Mesendoderm (in vitro differentiated cells): Measurements from ENCODE around the gene PDE1C.

ENCODE experiments used
- DNase-seq: peaks from one replicate; pipeline ENCODE4 v3.0.0; 2013
- H2AK5ac ChIP-seq: 2 replicates; pipeline ENCODE4 v1.6.1; 2013; ENCODE audit warnings: low read length, inconsistent platforms
- H2BK120ac ChIP-seq: 2 replicates; pipeline ENCODE4 v1.6.1; 2013; ENCODE audit warnings: low read depth, mild to moderate bottlenecking, low read length, moderate library complexity, mixed read lengths
- H2BK15ac ChIP-seq: replicated peaks from 2 replicates; pipeline ENCODE4 v1.6.1; 2013; ENCODE audit warnings: low read depth, mild to moderate bottlenecking, moderate library complexity
- H2BK5ac ChIP-seq: 2 replicates; pipeline ENCODE4 v1.6.1; 2013; ENCODE audit warnings: low read length, inconsistent platforms
- H3K18ac ChIP-seq: 2 replicates; pipeline ENCODE4 v1.6.1; 2013; ENCODE audit warnings: mild to moderate bottlenecking, low read length, mixed read lengths
- H3K23ac ChIP-seq: one replicate; pipeline ENCODE4 v1.6.1; 2013; ENCODE audit warnings: low read length
- H3K27ac ChIP-seq: 2 replicates; pipeline ENCODE4 v1.5.1; 2013; ENCODE audit warnings: low read depth, mild to moderate bottlenecking, inconsistent platforms, low read length, moderate library complexity
- H3K27me3 ChIP-seq: 2 replicates; pipeline ENCODE4 v1.6.1; 2013; ENCODE audit warnings: low read length, control low read depth, mild to moderate bottlenecking, inconsistent platforms; ENCODE audit not compliant: insufficient read depth, poor library complexity
- H3K36me3 ChIP-seq: 2 replicates; pipeline ENCODE4 v1.6.1; 2013; ENCODE audit warnings: low read length, inconsistent platforms; ENCODE audit not compliant: control insufficient read depth, insufficient read depth
- H3K4ac ChIP-seq: one replicate; pipeline ENCODE4 v1.6.1; 2013; ENCODE audit warnings: low read depth, mild to moderate bottlenecking, low read length, moderate library complexity
- H3K4me1 ChIP-seq: 2 replicates; pipeline ENCODE4 v1.6.1; 2013; ENCODE audit warnings: low read depth, low read length, inconsistent platforms; ENCODE audit not compliant: control insufficient read depth
- H3K4me2 ChIP-seq: 2 replicates; pipeline ENCODE4 v1.6.1; 2013; ENCODE audit warnings: low read length
- H3K4me3 ChIP-seq: 2 replicates; pipeline ENCODE4 v1.5.1; 2013; ENCODE audit warnings: mild to moderate bottlenecking, low read length
- H3K56ac ChIP-seq: one replicate; pipeline ENCODE4 v1.6.1; 2013; ENCODE audit warnings: low read length
- H3K79me1 ChIP-seq: 2 replicates; pipeline ENCODE4 v1.6.1; 2013; ENCODE audit warnings: low read length, inconsistent platforms
- H3K79me2 ChIP-seq: 2 replicates; pipeline ENCODE4 v1.6.1; 2013; ENCODE audit warnings: mild to moderate bottlenecking, low read length; ENCODE audit not compliant: control insufficient read depth, insufficient read depth
- H3K9ac ChIP-seq: 2 replicates; pipeline ENCODE4 v1.6.1; 2013; ENCODE audit warnings: low read length, inconsistent platforms
- H4K5ac ChIP-seq: one replicate; pipeline ENCODE4 v1.6.1; 2013; ENCODE audit warnings: low read length
- H4K8ac ChIP-seq: one replicate; pipeline ENCODE4 v1.6.1; 2013; ENCODE audit warnings: low read depth, mild to moderate bottlenecking, control low read depth, low read length, moderate library complexity
- WGBS: extraction: QIAGEN DNeasy Blood & Tissue Kit; methylation state at CpG from one replicate; pipeline ENCODE4 v1.1.7; 2013; ENCODE audit warnings: low lambda C conversion rate, missing lambda C conversion rate; ENCODE audit not compliant: insufficient coverage; ENCODE audit errors: extremely low coverage; 5-methylcytosine and 5-hydroxymethylcytosine counted together

PDE1C gene

DNA sequence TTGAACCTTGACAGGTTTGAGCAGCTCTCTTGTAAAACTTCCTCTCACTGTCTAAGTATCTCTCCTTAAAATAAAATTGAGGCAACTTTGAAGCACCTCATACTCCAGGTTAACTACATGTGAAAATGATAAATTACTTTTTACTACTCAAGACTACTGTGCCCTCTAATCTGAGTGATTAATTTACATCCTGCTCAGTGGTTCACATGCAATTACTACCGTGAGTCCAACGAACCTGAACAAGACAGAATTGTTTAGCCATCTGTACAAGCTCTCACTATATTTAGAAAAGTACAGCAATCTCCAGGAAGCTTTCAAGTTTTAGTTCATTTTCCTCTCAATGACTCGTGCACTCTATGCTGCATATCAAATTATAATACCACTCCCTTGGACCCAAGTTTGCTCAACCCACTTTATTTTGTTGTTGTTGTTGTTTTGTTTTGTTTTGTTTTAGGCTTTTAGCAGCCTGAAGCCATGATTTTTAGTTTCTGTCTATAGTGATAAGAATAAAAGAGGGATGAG, 21.2 kb downstream of the PDE1C start:
- H3K9ac ChIP-seq = no peak overlapping the region
- WGBS = no CpG with 5 or more reads among the region's 3 CpGs
- no peak overlapping the region for H2BK120ac ChIP-seq
- H3K36me3 ChIP-seq = no peaks in the 10 kb centered on the region
- no peak overlapping the region for H3K56ac ChIP-seq
- no peak overlapping the region for H3K4ac ChIP-seq
- H3K79me2 ChIP-seq = no peaks in the 10 kb centered on the region
- H3K4me2 ChIP-seq = no peak overlapping the region
- H3K4me3 ChIP-seq = no peak overlapping the region
- no peak for DNase-seq
- no peak overlapping the region for H3K27ac ChIP-seq
- no peak overlapping the region for H4K8ac ChIP-seq
- no peak overlapping the region for H4K5ac ChIP-seq
- no peaks in the 10 kb centered on the region for H3K27me3 ChIP-seq
- no peaks in the 10 kb centered on the region for H3K79me1 ChIP-seq
- H2AK5ac ChIP-seq = no peak overlapping the region
- no peak overlapping the region for H2BK5ac ChIP-seq
- no peaks in the 10 kb centered on the region for H3K4me1 ChIP-seq
- no peak overlapping the region for H3K23ac ChIP-seq
- H3K18ac ChIP-seq = no peak overlapping the region
- H2BK15ac ChIP-seq = no peak overlapping the region

DNA sequence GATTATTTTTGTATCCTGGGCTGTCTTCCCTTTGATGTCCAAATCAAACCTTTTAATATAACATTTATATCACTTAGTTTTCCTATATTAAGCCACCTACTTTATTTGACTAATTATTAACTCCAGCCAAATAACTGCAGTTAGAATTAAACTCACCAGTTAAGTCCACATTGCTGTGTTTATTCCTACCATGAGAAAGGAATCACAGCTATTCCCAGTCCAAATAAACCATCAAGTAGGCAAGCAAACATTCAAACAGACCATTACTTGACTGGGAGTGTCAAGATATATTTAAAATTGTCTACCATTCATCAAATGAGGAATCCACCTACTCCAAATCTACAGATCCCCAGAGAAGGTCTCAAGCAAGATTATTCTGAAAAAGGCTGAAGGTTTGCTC, 22.4 kb downstream of the PDE1C start:
- no peak overlapping the region for H2BK15ac ChIP-seq
- H2AK5ac ChIP-seq = no peak overlapping the region
- no peak overlapping the region for H3K56ac ChIP-seq
- H3K23ac ChIP-seq = no peak overlapping the region
- H3K4me1 ChIP-seq = no peaks in the 10 kb centered on the region
- H3K79me1 ChIP-seq = no peaks in the 10 kb centered on the region
- no peaks in the 10 kb centered on the region for H3K36me3 ChIP-seq
- DNase-seq = no peak
- H3K9ac ChIP-seq = no peak overlapping the region
- H2BK120ac ChIP-seq = no peak overlapping the region
- no peak overlapping the region for H3K27ac ChIP-seq
- no peak overlapping the region for H3K18ac ChIP-seq
- H4K8ac ChIP-seq = no peak overlapping the region
- no peaks in the 10 kb centered on the region for H3K79me2 ChIP-seq
- no peak overlapping the region for H3K4me2 ChIP-seq
- no peaks in the 10 kb centered on the region for H3K27me3 ChIP-seq
- H3K4me3 ChIP-seq = no peak overlapping the region
- H2BK5ac ChIP-seq = no peak overlapping the region
- no peak overlapping the region for H3K4ac ChIP-seq
- H4K5ac ChIP-seq = no peak overlapping the region

DNA sequence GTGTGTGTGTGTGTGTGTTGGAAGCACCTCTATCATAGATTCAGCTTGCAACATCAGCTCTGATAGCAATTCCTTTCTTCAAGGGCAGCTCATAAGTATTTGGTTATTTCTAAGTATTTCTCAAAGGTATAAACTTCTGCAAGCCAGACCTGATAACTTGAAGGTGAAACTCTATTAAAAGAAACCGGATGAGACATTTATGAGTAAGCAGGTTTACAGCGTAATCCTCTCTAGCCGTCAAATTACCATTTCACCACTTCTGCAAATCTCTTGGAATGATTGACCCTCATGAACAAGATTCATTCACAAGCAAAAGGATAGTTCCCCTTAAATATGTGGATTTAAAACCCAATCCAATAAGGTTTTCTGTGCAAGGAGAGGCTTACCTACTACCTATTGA, 23.1 kb downstream of the PDE1C start:
- H2BK5ac ChIP-seq = no peak overlapping the region
- H3K4me1 ChIP-seq = no peaks in the 10 kb centered on the region
- H4K8ac ChIP-seq = no peak overlapping the region
- no peak overlapping the region for H3K27ac ChIP-seq
- H3K18ac ChIP-seq = no peak overlapping the region
- H3K56ac ChIP-seq = no peak overlapping the region
- no peak overlapping the region for H3K4me2 ChIP-seq
- no peak overlapping the region for H3K23ac ChIP-seq
- no peaks in the 10 kb centered on the region for H3K27me3 ChIP-seq
- H3K79me1 ChIP-seq = no peaks in the 10 kb centered on the region
- H3K79me2 ChIP-seq = no peaks in the 10 kb centered on the region
- no peak overlapping the region for H3K9ac ChIP-seq
- WGBS = no CpG with 5 or more reads among the region's 3 CpGs
- H3K4me3 ChIP-seq = no peak overlapping the region
- no peak overlapping the region for H2BK15ac ChIP-seq
- no peak overlapping the region for H2BK120ac ChIP-seq
- no peak overlapping the region for H3K4ac ChIP-seq
- H3K36me3 ChIP-seq = no peaks in the 10 kb centered on the region
- no peak for DNase-seq
- H4K5ac ChIP-seq = no peak overlapping the region
- no peak overlapping the region for H2AK5ac ChIP-seq

DNA sequence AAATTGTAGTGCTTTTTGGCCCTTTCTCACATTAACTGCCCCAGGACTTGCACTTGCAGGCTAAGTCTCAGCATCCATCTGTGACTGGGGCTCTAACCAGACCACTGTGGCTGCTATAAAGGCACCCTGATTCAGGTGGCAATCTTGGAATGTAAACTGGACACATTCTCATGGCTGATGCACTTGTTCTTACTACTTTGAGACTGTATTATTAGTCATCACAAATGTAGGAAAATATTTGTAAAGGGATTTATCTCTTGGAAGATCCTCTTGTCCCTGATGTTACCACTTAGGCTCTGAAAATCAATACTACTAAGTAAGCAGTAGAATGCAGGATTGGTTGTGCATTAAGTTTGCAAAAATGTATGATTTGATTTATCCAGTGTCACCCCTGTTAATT, 25.0 kb downstream of the PDE1C start:
- no peak overlapping the region for H3K27ac ChIP-seq
- no peak overlapping the region for H2BK15ac ChIP-seq
- no peaks in the 10 kb centered on the region for H3K79me1 ChIP-seq
- no peak overlapping the region for H3K4me3 ChIP-seq
- no peak overlapping the region for H3K23ac ChIP-seq
- no peak overlapping the region for H3K18ac ChIP-seq
- H3K4me1 ChIP-seq = no peaks in the 10 kb centered on the region
- no peak overlapping the region for H2BK120ac ChIP-seq
- no peaks in the 10 kb centered on the region for H3K79me2 ChIP-seq
- H3K4me2 ChIP-seq = no peak overlapping the region
- H4K5ac ChIP-seq = no peak overlapping the region
- no peaks in the 10 kb centered on the region for H3K36me3 ChIP-seq
- no peak overlapping the region for H3K4ac ChIP-seq
- no peak overlapping the region for H3K56ac ChIP-seq
- no peak overlapping the region for H4K8ac ChIP-seq
- H3K27me3 ChIP-seq = no peaks in the 10 kb centered on the region
- H3K9ac ChIP-seq = no peak overlapping the region
- H2BK5ac ChIP-seq = no peak overlapping the region
- DNase-seq = no peak
- no peak overlapping the region for H2AK5ac ChIP-seq

DNA sequence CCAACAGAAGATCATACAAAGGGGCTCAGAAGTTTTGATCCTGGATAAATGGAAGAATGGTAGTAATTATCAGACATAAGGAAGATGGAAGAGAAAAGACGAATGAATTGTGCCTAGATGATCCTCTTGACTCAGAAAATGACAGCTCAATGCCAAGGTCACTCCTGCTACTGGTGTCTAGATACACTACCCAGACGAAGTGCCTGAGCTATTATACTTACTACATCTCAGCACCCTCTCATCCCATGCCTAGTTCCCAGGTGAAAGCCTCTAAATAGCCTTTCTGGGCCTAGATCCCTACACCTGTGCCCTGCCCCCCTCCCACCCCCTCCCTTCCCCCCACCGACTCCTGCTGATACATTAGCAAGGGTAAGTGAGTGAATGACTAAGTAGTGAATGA, 25.5 kb downstream of the PDE1C start:
- H3K27me3 ChIP-seq = no peaks in the 10 kb centered on the region
- DNase-seq = no peak
- H2BK5ac ChIP-seq = no peak overlapping the region
- H3K9ac ChIP-seq = no peak overlapping the region
- H3K4ac ChIP-seq = no peak overlapping the region
- no peak overlapping the region for H2BK15ac ChIP-seq
- H3K79me1 ChIP-seq = no peaks in the 10 kb centered on the region
- no peak overlapping the region for H2BK120ac ChIP-seq
- no peak overlapping the region for H4K5ac ChIP-seq
- no peak overlapping the region for H3K56ac ChIP-seq
- H3K79me2 ChIP-seq = no peaks in the 10 kb centered on the region
- H4K8ac ChIP-seq = no peak overlapping the region
- no peak overlapping the region for H3K18ac ChIP-seq
- H3K4me2 ChIP-seq = no peak overlapping the region
- H3K4me3 ChIP-seq = no peak overlapping the region
- H3K36me3 ChIP-seq = no peaks in the 10 kb centered on the region
- no peaks in the 10 kb centered on the region for H3K4me1 ChIP-seq
- no peak overlapping the region for H3K23ac ChIP-seq
- no CpG with 5 or more reads among the region's 3 CpGs for WGBS
- no peak overlapping the region for H3K27ac ChIP-seq
- H2AK5ac ChIP-seq = no peak overlapping the region

DNA sequence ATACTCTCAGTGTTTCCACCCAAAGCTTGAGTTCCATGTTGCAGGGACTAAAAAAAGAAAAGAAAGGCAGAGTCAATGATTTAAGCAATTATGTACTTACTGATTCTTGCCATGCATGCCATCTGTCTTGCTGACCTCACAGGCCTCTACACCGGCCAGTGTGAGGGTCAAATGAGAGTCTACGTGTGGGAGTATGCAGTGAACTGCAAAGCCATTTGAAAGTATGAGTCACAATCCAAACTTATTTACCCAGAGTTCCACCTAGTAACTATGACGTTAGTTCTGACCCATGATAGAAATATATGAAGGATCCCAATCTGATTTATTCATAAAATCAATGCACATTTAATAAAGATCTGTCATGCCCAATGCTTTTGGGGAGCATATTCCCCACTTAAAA, 26.5 kb downstream of the PDE1C start:
- Histone ChIP-seq H2BK15ac (no peak overlapping the region), H3K56ac (no peak overlapping the region), H3K4me3 (no peak overlapping the region), H3K4me1 (no peaks in the 10 kb centered on the region), H3K79me2 (no peaks in the 10 kb centered on the region), H3K27me3 (no peaks in the 10 kb centered on the region), H2BK120ac (no peak overlapping the region), H3K36me3 (no peaks in the 10 kb centered on the region), H3K23ac (no peak overlapping the region), H2BK5ac (no peak overlapping the region), H3K4me2 (no peak overlapping the region), H3K9ac (no peak overlapping the region), H3K4ac (no peak overlapping the region), H4K5ac (no peak overlapping the region), H3K18ac (no peak overlapping the region), H3K79me1 (no peaks in the 10 kb centered on the region), H3K27ac (no peak overlapping the region), H2AK5ac (no peak overlapping the region), H4K8ac (no peak overlapping the region)
- no peak for DNase-seq
- WGBS = no CpG with 5 or more reads among the region's 3 CpGs
